Stimulated activated CD4-positive, alpha-beta T cell treated with anti-CD3 and anti-CD28 coated beads, Interleukin-12 subunit alpha, Interleukin-12 subunit beta, amount 100 ng/mL, for 4 hours (primary cell): ENCODE data around the gene MYO18A.
"Not testable (repeated sequence)": the region's sequence is repeated elsewhere in the genome, so short reads cannot be mapped to it uniquely, and the experiment has no call there.

Source experiments
- DNase-seq: peaks from one replicate; pipeline ENCODE4 v3.0.0-alpha.2; 2020

MYO18A gene

DNA sequence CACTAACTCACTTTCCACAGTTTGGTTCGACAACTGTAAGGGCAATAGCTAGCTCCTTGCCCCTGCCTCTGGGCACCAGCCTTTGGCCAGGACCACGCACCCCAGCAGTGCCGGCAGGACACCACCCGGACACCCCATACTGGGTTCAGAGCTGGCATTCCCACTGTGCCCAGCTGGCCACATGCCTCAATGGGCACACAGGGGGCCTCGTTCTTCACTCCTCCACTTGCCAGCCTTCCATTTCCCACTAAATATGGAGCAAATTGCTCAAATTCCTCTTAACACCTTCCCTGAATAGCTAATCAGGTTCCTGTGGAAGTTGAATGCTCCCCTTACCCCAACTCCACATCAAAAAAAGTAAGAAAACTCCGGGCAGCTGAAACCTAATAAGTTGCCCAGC lies 84.8 kb downstream of the MYO18A start:
- no peak for DNase-seq

GRCh38 chr17:29094101-29094708 lies 86.0 kb downstream of the MYO18A start:
- DNase-seq: no peak

DNA sequence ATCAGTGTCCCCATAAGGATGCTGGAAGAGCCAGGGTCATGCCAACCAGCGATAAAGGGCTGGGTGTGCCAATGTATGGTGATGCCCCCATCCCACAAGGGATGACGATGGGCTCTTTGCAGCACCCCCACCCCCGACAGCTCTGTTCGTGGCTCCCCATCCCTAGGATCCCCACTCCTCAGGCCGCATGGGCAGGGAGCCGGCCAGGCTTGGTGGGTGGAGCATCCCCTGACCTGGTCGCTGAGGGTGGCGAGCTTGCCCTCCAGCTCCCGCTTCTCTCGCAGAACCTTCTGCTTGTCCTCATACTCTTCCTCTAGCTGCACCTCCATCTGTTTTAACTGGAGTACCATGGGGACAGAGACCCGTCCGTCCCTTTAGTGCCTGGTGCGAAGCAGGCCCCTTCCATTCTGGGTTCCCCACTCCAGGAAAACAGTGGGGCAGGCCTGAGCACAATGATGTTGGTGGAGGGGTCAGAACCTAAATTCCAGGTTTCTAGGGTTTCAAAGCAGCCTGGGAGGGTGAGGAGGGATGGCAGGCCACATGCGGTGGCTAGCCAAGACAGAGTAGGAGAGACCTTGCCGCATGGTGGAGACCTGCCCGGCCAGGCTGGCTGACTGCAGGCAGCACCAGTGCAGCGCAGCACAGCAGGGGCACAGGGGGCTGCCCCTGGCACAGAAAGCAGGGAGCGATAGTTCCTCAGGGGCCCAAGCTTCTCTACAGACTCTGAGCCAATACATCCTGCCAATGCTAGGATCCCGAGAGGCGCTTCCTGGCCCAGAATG lies 86.9 kb downstream of the MYO18A start:
- DNase-seq: no peak

DNA sequence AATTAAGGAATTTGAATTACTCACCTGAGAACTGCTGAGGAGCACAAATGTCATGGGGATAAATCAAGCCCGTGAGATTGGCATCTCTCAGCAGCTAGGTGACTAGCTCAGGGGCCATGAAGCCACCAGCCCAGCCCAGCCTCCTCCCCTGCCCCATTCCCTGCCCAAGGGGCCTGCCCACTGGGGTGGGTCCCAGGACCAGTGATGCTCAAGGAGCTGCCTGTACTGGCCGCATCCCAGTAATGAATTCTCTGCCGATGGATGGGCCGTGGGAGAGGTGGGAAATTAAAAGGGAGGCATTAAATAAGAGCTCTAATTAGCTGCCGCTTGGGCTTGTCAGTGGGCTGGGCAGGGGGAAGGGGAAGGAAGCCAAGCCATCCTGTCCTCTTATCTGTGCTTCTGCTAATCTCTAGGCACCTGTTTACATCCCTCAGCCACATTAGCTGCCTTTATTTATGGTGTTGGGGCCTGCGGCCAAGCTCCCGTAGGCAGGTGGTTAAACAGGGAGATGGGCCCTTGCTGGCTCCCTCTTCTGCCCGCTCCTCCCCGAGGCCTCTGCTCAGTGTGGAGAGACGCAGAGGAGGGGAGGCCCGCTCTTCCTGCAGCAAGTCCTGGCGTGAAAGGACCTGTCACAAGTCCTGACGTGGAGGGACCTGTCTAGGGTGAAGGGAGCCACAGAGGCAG lies 88.5 kb downstream of the MYO18A start:
- no peak for DNase-seq

DNA sequence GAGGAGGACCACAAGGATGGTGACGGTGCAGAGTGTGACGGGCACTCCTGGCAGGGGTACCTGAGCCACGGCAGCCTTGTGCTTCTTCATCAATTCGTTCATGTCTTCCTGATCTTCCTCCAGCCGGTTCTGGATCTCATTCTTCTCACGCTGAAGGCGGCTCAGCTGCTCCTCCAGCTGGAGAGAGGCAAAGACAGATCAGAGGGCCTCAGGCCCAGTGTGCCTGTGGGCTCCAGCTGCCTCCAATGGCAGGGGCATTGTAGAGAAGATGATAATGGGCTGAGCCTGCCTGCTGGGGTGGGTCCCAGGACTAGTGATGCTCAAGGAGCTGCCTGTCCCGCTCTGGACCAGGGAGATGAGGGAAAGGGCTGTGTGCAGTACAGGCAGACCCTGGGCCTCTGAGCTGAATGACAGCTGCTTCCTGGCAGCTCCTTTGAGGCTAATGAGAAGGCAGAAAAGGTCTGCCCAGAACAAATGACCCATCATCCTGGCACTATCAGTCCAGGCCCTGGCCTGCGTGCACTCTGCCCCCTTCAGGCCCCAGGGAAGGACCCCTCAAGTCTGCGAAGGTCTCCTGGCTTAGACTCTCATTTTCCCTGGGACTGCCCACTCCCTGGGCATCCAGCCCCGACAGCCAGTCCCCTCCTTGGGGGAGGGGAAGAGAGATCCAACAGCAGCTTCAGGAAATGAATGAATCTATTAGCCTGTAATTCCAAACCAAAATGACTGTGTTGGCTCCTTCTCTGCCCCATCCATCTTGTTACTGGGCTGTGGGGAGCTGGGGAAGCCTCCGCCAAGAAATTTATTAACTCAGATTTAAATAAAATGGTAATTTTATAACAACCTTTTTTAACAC lies 89.2 kb downstream of the MYO18A start:
- no peak for DNase-seq

DNA sequence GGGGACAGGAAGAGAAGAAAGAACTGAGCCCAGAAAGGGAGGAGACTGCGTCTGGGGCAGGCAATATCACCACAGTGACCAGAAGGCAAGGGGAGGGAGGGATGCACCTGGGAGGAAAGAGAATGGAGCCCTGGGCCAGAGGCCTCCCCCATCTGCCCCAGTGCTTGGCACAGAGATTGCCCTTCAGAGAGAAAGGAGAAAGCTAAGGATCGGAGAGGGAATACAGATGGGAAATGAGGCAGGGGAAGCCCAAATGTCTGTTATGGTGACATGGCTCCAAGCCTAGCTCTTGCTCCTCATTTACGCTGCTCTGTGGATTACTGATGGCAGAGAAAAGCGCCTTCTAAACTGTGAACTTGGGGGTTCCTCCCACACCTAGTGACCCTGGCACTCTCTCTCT lies 90.1 kb downstream of the MYO18A start:
- DNase-seq: no peak

GRCh38 chr17:29089601-29090044 lies 90.6 kb downstream of the MYO18A start:
- no peak for DNase-seq

DNA sequence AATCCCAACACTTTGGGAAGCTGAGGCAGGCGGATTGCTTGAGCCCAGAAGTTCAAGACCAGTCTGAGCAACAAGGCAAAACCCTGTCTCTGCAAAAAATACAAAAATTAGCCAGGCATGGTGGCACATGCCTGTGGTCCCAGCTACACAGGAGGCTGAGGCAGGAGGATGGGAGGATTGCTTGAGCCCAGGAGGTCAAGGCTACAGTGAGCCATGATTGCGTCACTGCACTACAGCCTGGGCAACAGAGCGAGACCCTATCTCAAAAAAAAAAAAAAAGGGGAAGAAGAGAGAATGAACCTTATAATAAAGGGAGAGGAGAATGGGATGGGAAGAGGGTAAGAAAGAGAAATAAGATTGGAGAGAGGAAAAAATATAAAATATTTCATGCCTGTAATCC lies 91.4 kb downstream of the MYO18A start:
- not testable (repeated sequence) for DNase-seq

GRCh38 chr17:29086628-29087332 lies 93.4 kb downstream of the MYO18A start:
- no peak for DNase-seq

DNA sequence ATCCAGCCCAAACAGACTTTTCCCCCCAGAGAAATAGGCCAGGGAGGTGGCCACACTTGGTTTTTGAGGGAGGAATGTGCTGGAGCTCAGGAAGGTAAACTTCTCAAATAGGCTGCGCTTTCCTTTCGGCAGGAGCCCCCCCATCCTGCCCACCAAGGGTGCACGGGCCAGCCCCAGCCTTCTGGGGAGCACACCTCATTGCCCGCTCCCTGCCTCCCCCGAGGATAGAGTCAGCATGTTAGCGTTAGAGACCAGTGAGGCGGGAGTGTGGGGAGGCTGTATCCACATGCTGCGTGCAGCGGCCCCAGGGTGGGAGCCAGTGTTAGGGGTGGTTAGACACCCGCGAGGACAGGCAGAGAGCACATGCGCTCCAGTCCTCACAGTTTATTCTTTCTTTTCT lies 95.0 kb downstream of the MYO18A start:
- DNase-seq: no peak

- no peak for DNase-seq
These were observed 95.6 kb downstream of the MYO18A start for GRCh38 chr17:29084541-29085146.

DNA sequence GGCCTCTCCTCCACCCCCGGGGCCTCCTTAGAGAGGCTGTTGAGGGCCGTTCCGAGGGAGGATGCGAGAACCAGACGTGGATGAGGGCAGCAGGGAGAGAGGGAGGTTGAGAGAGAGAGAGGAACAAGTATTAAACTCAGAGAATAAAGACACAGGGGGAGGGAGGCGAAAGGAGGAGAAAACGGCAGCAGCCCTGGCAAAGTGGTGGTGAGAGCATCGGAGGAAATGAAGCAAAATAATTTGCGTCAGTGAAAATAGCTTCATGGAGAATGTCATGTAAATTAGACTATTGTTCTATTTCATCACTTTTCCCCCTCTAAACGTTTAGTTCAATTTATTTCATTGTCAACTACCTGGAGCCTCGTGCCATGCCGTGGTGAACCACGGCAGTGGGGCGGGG lies 99.2 kb downstream of the MYO18A start:
- DNase-seq: no peak

DNA sequence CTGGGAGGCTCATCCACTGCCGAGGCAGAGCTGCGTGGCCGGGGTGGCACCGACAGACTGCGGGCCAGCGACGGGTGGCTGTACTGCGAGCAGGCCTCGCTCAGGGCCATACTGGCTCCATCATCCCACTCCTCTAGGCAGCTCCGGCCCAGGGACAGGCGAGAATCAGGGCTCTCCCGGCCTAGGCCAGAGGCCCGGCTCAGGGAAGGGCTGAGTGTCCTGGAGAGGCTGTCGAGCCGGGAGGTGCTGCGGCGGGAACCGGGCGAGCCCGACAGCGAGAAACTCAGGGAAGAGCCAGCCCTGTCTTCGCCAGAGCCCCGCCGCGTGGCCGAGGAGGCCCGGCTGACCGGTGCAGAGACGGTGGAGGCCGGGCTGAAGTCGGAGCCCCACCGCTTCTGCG lies 99.9 kb downstream of the MYO18A start:
- DNase-seq: no peak

DNA sequence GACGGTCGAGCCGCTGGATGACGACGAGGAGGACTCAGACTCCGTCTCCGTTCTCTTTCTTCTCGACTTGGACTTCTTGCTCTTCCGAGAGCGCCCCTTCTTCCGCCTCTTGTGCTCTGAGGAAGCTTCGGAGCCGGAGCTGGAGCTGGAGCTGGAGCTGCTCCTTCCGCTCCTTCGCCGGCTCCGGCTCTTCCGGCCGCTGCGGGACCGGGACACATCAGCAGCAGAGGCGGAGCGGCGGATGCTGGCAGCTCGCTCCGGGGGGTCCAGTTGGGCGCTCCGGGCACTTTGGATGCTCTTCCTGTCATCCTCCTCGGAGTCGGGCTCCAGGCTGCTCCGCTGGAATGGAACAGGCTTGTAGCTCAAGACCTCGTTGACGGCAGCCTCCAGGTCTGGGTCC lies 100.3 kb downstream of the MYO18A start:
- no peak for DNase-seq

DNA sequence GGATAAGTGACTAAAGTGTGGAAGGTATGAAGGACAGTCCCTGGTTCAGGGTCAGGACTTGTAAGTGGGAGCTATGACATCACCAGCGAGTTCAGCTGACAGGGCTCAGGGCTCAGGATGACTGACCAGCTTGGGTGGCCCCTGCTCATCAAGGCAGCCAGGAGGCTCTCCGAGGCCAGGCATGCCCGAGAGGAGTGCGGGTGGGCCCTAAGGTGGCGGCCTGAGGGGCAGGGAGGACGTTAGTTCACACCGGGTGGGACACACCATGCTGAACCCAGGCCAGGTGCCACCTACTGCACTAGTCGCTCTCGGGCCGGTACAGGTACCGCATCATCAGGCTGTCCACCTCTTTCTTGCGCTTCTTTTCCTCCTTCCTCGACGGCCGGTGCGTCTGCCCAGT lies 100.8 kb downstream of the MYO18A start:
- no peak for DNase-seq

GRCh38 chr17:29078183-29079045 lies 101.8 kb downstream of the MYO18A start:
- DNase-seq: no peak

DNA sequence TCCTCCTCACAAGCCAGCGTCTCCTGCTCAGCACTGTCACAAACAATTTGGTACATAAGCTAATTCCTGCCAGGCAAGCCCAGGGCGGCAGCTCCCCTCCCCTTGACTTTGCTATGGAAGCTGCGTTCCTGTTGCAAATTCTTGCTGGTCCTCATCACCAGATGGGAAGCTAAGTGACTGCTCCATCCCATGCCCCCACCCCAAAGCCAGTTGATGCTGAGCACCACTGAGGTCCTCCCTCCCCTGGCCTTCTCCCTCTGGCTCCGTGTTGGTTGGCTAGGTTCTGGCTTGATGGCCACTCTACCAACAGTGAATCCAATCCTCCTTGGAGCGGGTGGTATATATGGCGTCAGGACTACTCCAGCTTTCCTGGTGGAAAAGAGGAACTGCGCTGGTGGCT lies 102.9 kb downstream of the MYO18A start:
- no peak for DNase-seq

- DNase-seq: no peak
These were observed 103.5 kb downstream of the MYO18A start for GRCh38 chr17:29076722-29077121.

DNA sequence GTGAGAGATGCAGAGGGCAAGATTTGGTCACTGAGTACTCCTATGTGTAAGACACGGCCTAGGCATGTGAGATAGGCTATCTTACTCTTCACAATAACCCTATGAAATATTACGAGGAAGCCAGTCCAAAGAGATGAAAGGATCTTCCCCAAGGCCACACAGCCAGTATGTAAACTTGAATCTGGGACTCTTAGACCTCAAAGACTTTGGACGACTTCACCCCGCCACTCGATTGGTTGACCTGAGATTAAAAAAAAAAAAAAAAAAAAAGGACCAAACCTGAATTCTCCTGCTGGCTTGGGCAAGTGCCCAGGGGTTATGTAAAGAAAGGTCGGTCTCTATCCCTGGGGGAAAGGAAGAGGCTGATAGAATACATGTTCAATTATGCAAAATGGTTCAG lies 104.1 kb downstream of the MYO18A start:
- DNase-seq: no peak

DNA sequence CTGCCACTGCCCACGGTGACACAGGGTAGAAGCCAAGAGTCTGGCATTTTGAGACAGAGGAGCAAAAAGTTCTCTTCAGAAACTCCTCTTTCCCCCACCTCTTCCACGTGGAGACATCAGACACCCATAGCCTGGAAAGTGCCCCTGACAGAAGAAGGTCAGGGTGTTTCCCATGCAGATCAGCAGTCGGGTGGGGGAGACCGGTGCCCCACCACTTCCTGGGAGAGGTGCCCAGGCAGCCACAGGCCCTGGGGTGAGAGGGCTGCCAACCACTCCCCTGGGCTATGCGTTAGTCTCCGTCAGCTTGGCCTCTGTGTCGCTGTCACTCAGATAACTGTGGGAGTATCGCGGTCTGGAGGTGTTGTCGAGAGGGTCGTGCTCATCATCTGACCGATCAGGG lies 105.7 kb downstream of the MYO18A start:
- no peak for DNase-seq

DNA sequence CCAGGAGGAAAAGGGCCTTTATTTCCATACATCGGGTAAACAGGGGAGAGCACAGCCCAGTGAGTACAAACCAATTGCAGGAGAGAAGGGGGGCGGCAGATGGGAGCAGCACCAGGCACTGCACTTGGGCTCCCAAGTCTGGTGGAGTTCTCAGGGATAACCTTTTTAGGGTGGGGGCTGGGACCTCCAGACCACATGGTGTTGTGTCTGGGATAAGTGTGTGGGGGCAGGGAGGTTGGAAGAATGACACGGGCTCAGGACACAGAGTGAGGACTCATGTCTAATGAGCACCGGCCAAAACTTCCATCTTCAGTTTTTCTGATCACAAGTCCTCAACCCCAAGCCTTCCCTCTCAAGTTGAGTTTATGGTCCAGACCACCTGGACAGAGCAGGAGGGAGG lies 106.7 kb downstream of the MYO18A start:
- no peak for DNase-seq
